HG03342 (cell line): ENCODE results near the gene PPCS.

Source experiments
- ATAC-seq: cut with Tn5 transposase; IDR thresholded peaks from one replicate; pipeline ENCODE4 v1.9.1; 2021; ENCODE audit warnings: mild to moderate bottlenecking, moderate library complexity; ENCODE audit not compliant: unreplicated experiment

PPCS gene

GRCh38 chr1:42456010-42456753 is at the start of gene PPCS, which contains the start of gene ZMYND12:
PPCS (plus strand) TSS chr1:42456543; CDS start chr1:42456566, 23 bp downstream.
ZMYND12 (minus strand) TSS chr1:42456022; CDS start chr1:42455997, 25 bp downstream.
- ATAC-seq: peak; percentile 81

- no peak for ATAC-seq
Observed at GRCh38 chr1:42414551-42415496, 41.5 kb upstream of the PPCS start.

- no peak for ATAC-seq
Observed at GRCh38 chr1:42417166-42417565, 39.2 kb upstream of the PPCS start.

- ATAC-seq: no peak
Observed at GRCh38 chr1:42418516-42418915, 37.8 kb upstream of the PPCS start.

GRCh38 chr1:42419126-42419821 is 37.1 kb upstream of the PPCS start:
- ATAC-seq: no peak

- ATAC-seq: no peak
Observed at GRCh38 chr1:42420121-42420520, 36.2 kb upstream of the PPCS start.

GRCh38 chr1:42420911-42421585 is 35.3 kb upstream of the PPCS start:
- ATAC-seq: no peak

- no peak for ATAC-seq
Observed at GRCh38 chr1:42422737-42423136, 33.6 kb upstream of the PPCS start.

- no peak for ATAC-seq
Observed at GRCh38 chr1:42423681-42424080, 32.7 kb upstream of the PPCS start.

GRCh38 chr1:42424201-42424600 is 32.1 kb upstream of the PPCS start:
- ATAC-seq: no peak

GRCh38 chr1:42427240-42427639 is 29.1 kb upstream of the PPCS start:
- no peak for ATAC-seq

GRCh38 chr1:42429603-42430002 is 26.7 kb upstream of the PPCS start:
- no peak for ATAC-seq

GRCh38 chr1:42430286-42431135 is 25.8 kb upstream of the PPCS start:
- ATAC-seq: no peak

GRCh38 chr1:42431514-42431913 is 24.8 kb upstream of the PPCS start:
- no peak for ATAC-seq

GRCh38 chr1:42432714-42433113 is 23.6 kb upstream of the PPCS start:
- no peak for ATAC-seq

- no peak for ATAC-seq
Observed at GRCh38 chr1:42433369-42433768, 23.0 kb upstream of the PPCS start.

- no peak for ATAC-seq
Observed at GRCh38 chr1:42434340-42434739, 22.0 kb upstream of the PPCS start.

- ATAC-seq: no peak
Observed at GRCh38 chr1:42439940-42440339, 16.4 kb upstream of the PPCS start.

- ATAC-seq: no peak
Observed at GRCh38 chr1:42442662-42443061, 13.7 kb upstream of the PPCS start.

GRCh38 chr1:42449256-42449655 is 7.1 kb upstream of the PPCS start:
- no peak for ATAC-seq
